ENCODE results near the gene MLLT3. TPM values are rescaled to one million over a fixed set of nuclear protein-coding genes. Genes with fewer than 3 reads are reported as not detected.
A peak's percentile ranks its signal among the peaks of the same experiment; 100 is the strongest.

MLLT3 gene
- total RNA-seq, 1 experiment from 2014 or later, result 7.0 TPM

DNA sequence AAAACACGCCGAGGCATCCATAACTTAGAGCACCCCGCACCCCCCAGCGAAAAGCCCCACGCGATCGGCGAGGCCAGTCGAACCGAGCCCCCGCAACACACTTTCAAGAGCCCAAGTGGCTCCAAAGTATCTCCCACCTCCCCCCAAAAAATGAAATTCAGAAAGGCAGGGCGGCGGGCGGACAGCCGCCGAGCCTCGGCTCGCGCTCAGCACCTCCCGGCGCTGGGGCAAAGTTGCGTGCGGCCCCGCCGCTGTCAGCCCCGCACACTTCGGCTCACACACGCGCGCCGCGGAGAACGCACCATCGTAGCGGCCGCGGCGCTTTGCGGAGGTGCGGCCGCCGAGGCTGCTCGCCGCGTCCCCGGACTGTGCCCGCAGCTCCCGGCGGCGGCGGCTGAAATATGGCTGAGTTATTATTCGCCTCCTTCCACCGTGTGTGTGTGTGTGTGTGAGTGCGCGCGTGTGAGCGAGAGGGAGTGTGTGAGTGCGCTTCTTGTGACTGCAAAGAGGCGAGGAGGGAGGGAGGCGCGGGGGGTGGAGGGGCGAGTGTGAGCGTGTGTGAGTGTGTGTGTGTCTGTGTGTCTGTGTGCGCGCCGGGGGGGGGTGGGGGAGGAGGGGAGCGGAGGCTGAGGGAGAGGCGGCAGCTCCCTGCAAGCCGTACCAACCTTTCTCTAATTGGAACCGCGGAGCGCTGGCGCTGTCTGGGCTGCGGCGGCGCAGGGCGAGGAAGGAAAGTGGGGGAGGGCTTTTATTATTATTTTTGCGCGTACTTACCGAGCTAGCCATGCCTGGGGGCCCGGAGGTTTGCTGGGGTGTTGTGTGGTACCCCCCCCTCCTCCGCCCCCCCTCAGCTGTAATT is 599 bp downstream of the MLLT3 start (continued):
- TF ChIP-seq HMGXB4 (CRISPR knock-in tag; IDR thresholded peaks at IDR 0.05) (0 out of 2 replicates have a peak, but pooled peaks have one; percentile 7), ESRRA (CRISPR knock-in tag; IDR thresholded peaks at IDR 0.05; ENCODE audit: borderline replicate concordance) (no peak), FOXK1 (CRISPR knock-in tag; IDR thresholded peaks at IDR 0.05) (no peak)
- TF ChIP-seq, protein P1, sequence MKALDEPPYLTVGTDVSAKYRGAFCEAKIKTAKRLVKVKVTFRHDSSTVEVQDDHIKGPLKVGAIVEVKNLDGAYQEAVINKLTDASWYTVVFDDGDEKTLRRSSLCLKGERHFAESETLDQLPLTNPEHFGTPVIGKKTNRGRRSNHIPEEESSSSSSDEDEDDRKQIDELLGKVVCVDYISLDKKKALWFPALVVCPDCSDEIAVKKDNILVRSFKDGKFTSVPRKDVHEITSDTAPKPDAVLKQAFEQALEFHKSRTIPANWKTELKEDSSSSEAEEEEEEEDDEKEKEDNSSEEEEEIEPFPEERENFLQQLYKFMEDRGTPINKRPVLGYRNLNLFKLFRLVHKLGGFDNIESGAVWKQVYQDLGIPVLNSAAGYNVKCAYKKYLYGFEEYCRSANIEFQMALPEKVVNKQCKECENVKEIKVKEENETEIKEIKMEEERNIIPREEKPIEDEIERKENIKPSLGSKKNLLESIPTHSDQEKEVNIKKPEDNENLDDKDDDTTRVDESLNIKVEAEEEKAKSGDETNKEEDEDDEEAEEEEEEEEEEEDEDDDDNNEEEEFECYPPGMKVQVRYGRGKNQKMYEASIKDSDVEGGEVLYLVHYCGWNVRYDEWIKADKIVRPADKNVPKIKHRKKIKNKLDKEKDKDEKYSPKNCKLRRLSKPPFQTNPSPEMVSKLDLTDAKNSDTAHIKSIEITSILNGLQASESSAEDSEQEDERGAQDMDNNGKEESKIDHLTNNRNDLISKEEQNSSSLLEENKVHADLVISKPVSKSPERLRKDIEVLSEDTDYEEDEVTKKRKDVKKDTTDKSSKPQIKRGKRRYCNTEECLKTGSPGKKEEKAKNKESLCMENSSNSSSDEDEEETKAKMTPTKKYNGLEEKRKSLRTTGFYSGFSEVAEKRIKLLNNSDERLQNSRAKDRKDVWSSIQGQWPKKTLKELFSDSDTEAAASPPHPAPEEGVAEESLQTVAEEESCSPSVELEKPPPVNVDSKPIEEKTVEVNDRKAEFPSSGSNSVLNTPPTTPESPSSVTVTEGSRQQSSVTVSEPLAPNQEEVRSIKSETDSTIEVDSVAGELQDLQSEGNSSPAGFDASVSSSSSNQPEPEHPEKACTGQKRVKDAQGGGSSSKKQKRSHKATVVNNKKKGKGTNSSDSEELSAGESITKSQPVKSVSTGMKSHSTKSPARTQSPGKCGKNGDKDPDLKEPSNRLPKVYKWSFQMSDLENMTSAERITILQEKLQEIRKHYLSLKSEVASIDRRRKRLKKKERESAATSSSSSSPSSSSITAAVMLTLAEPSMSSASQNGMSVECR (CRISPR knock-in tag; IDR thresholded peaks at IDR 0.05; ENCODE audit: borderline replicate concordance), result 0 out of 2 replicates have a peak, but pooled peaks have one; percentile 35

- DNase-seq (ENCODE audit: low spot score), result no peak
- TF ChIP-seq ZNF671 (CRISPR knock-in tag; IDR thresholded peaks at IDR 0.05), result no peak
- 0 out of 2 replicates have a peak, but pooled peaks have one; percentile 13 for TF ChIP-seq FOXK1 (CRISPR knock-in tag; IDR thresholded peaks at IDR 0.05)
- TF ChIP-seq ZBTB43 (CRISPR knock-in tag; IDR thresholded peaks at IDR 0.05), result 0 out of 2 replicates have a peak, but pooled peaks have one; percentile 32
- no peak for TF ChIP-seq FOXJ3 (CRISPR knock-in tag; IDR thresholded peaks at IDR 0.05; ENCODE audit: borderline replicate concordance)
- H3K27ac Mint-ChIP-seq, result no peak overlapping the region
- ChIA-PET CTCF (interaction anchor here (0.9 to 2.4 kb wide), 2 partner anchors 9 to 96 kb away, joined by 3 to 10 read pairs; no protein-coding TSS in a partner anchor), POLR2A (interaction anchor here (1.3 kb wide), 1 partner anchor 38 kb away, joined by 5 read pairs; no protein-coding TSS in a partner anchor)
- no peaks in the 10 kb centered on the region for H3K9me3 Mint-ChIP-seq
- no peak for ATAC-seq
- peaks cover 62% of the 10 kb centered on the region for H3K27me3 Mint-ChIP-seq (ENCODE audit: low read depth)
- no peaks in the 10 kb centered on the region for H3K36me3 Mint-ChIP-seq
- H3K4me3 Mint-ChIP-seq, result peak overlapping the region; percentile 73
- H3K4me1 Mint-ChIP-seq, result peaks cover 29% of the 10 kb centered on the region
Measured at GRCh38 chr9:20620650-20621470, 1.4 kb downstream of the MLLT3 start.

- POLR2A ChIA-PET, result no interaction called here
- TF ChIP-seq FOXJ3 (CRISPR knock-in tag; IDR thresholded peaks at IDR 0.05; ENCODE audit: borderline replicate concordance) (no peak), AR (CRISPR knock-in tag; IDR thresholded peaks at IDR 0.05) (no peak), ZBTB21 (CRISPR knock-in tag; IDR thresholded peaks at IDR 0.05; ENCODE audit: borderline replicate concordance) (no peak), ZNF138 (CRISPR knock-in tag; conservative IDR thresholded peaks at IDR 0.05) (no peak)
- H3K4me3 Mint-ChIP-seq, result peak overlapping the region; percentile 72
- DNase-seq (ENCODE audit: low spot score) (no peak), ATAC-seq (no peak)
- no peak overlapping the region for H3K27ac Mint-ChIP-seq
- CTCF ChIA-PET, result interaction anchor here (2.4 kb wide), 1 partner anchor 95 kb away, joined by 10 read pairs; no protein-coding TSS in a partner anchor
- H3K36me3 Mint-ChIP-seq, result no peaks in the 10 kb centered on the region
- H3K4me1 Mint-ChIP-seq, result peaks cover 24% of the 10 kb centered on the region
- no peaks in the 10 kb centered on the region for H3K9me3 Mint-ChIP-seq
- peaks cover 57% of the 10 kb centered on the region for H3K27me3 Mint-ChIP-seq (ENCODE audit: low read depth)
Measured at GRCh38 chr9:20619487-20620200, 2.7 kb downstream of the MLLT3 start.
